ENCODE results near the gene UVRAG.
A peak's percentile ranks its signal among the peaks of the same experiment; 100 is the strongest.
"Not testable (repeated sequence)": the region's sequence is repeated elsewhere in the genome, so short reads cannot be mapped to it uniquely, and the experiment has no call there.

The UVRAG gene

DNA sequence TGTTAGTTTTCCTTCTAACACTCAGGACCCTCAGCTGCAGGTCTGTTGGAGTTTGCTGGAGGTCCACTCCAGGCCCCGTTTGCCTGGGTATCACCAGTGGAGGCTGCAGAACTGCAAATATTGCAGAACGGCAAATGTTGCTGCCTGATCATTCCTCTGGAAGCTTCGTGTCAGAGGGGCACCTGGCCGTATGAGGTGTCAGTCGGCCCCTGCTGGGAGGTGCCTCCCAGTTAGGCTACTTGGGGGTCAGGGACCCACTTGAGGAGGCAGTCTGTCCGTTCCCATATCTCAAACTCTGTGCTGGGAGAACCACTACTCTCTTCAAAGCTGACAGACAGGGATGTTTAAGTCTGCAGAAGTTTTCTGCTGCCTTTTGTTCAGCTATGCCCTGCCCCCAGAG, 164.1 kb downstream of the UVRAG start:
- not testable (repeated sequence) for DNase-seq

DNA sequence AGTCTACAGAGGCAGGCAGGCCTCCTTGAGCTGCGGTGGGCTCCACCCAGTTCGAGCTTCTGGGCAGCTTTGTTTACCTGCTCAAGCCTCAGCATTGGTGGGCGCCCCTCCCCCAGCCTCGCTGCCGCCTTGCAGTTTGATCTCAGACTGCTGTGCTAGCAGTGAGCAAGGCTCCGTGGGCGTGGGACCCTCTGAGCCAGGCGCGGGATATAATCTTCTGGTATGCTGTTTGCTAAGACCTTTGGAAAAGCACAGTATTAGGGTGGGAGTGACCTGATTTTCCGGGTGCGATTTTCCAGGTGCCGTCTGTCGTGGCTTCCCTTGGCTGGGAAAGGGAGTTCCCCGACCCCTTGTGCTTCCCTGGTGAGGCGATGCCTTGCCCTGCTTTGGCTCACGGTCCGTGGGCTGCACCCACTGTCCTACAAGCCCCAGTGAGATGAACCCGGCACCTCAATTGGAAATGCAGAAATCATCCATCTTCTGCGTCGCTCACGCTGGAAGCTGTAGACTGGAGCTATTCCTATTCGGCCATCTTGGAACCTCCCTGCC, 164.5 kb downstream of the UVRAG start:
- peak in 1 of 2 experiments; percentile 18 for DNase-seq

DNA sequence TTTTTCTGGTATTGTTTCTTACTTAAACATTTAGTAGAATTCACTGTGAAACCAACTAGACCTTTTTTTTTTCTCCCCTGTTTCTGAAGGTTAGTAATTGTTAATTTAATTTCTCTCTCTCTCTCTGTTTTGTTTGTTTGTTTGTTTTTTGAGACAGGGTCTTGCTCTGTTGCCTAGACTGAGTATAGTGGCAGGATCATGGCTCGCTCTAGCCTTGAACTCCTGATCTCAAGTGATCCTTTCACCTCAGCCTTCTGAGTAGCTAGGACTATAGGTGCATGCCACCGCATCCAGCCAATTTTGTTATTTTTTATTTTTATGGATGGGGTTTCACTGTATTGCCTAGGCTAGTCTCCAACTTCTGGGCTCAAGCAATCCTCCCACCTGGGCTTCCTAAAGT, 165.0 kb downstream of the UVRAG start:
- DNase-seq, result no peak

DNA sequence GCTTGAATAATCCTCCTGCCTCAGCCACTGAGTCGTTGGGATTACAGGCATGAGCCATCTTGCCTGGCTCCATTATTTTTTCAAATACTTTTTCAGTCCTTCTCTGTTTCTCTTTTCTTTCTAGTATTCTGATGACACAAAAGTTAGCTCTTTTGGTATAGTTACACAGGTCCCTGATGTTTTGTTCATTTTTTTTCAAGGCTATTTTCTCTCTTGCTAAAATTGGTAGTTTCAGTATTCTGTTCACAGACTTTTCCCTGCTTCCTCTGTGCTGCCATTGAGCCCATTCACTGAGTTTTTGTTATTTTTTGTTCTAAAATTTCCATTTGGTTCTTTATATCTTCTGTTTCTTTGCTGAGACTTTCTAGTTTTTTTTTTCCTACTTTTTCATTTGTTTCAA, 166.5 kb downstream of the UVRAG start:
- no peak for DNase-seq

DNA sequence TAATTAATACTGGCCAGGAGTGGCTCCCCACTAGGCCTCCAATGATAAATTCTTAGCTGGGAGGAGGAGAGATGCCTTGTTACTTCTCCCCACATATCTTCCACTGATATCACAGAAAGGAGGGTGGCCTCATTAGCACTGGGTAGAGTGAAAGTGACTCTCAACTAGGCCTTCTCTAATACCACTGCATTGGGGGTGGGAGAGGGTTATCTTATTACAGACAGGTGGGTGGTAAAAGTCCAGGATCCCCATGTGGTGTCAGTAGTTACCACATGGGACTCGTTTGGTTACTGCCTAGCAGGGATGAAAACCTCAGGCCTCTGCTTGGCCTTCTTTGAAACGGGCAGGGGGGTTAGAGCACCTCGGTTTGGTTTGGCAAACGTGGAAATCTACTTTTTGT, 167.3 kb downstream of the UVRAG start:
- no peak for DNase-seq

DNA sequence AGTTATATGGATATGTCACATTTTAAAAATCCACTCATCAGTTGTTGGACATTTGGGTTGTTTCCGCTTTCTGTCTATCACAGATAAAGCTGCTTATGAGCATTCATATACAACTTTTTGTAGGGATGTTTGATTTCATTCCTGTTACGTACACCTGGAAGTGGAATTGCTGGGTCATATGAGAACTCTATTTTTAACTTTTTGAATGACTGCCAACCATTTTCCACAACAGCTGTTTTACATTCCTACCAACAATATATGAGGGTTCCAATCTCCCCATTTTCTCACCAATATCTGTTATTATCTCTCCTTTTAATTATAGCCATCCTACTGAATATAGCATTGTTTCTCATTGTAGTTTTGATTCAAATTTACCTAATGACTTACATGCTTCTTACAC, 172.0 kb downstream of the UVRAG start:
- no peak for DNase-seq

DNA sequence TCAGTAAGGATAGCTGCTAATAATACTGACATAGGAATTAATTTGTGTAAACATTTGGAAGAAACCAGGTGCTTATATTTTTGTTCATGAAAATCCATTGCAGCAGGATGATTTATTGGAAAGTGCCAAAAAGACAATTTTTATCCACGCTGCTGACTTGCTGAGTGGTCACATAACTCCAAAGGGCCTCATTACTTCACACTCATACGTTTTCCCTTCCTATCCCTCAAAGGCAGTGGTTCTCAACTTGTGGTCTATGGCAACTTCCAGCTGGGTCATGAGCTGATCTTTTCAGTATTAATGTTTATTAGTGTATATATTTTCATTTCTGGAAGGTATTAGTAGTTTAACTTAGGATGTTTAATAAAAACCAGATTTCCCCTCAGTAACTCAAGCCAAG, 178.1 kb downstream of the UVRAG start:
- no peak for DNase-seq

DNA sequence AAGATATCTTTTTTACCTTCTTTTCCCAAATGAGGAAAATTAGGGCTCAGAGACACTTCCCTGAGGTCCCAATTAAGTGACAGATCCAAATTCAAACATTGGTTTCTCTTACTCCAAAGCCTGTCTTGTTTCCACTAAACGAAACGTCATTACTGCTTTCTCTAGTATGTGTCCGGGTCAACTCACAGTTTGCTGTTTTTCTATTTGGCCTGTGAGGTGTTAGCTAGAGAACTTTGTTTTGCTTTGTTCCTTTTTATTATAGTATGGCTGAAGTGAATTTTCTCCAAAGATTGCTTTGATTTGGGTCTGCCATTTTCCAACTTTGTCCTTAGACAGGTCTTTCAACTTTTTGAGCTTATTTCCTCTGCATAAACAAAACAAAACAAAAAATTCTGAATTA, 179.6 kb downstream of the UVRAG start:
- DNase-seq, result no peak

DNA sequence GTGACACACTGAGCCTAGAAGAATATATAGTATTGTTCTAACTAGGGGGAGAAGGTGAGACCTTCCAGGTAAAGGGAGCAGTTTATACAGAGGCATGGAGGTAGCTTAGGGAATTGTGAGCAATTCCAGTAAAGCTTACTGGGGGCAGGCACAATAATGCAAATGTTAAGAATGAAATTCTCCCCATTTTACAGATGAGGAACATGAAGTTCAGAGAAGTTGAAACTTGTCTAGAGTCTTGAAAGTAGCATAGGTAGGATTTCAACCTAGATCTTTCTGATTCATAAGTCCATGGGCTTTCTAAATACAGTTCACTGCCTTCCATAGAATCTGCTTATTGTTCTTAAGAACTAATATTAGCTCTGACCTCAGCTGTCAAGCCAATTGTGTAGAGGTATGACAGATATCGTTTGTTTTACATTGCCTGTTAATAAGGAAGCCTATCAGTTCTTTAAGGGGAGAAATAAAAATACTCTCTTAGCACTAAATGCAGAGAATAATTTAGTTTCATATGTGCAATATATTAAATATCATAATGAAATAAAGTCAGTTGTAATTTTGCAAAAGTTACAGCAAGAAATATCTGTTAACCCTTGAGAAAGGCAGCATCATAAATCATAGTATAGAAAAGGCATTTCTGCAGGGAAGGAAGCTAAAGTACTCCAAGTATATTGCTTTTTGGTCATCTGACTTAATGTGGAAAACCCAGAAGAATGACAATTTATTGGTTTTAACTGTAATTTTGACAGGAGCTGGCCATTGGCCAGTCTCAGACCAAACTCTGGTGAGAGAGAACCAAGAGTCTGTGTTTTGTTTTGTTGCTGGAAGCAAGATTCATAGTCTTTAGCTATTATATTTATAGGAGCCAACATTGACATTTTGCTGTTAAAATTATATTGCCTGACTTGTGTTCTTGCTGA, 181.8 kb downstream of the UVRAG start:
- DNase-seq, result no peak

DNA sequence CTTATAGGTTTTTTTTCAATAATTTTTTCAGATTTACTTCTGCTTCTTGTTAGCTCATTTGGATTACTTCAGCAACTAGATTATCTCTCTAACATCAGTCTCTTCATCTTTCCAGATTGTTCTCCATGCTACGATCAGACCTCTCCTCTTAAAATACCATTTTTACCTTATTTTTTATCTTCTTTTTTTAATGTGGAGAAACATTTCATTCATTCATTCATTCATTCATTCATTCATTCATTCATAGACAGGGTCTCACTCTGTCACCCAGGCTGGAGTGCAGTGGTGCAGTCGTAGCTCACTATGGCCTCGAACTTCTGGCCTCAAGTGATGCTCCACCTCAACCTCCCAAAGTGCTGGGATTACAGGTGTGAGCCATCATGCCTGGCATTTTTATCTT, 189.4 kb downstream of the UVRAG start:
- DNase-seq, result no peak

DNA sequence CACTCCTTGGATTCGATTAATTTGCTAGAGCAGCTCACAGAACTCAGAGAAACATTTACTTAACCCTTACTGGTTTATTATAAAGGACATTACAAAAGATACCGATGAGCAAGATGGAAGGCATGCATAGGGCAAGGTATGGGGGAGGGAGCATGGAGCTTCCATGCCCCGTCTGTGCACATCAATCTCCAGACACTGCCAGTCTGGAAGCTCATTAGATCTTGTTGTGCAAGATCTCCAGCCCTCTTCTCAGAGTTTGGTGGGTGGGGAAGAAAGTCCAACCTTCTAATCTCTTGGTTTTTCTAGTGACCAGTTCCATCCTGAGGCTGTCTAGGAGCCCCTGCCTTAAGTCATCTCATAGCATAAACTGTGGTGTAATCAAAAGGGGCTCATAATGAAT, 190.7 kb downstream of the UVRAG start:
- no peak for DNase-seq

DNA sequence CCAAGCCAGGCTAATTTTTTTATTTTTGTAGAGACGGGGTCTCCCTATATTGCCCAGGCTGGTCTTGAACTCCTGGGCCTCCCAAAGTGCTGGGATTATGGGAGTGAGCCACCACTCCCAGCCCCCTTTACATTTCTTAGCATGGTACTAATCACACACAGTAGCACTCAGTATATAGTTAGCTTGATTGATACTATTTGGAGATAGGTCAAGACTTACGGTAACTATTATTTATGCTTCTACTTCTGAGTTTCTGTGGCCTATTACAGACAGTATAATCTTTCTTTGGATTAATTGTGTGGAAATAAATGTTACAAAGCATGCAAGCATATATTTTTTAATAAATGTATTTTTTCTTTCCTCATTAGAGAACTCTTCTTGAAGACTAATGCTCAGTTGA, 192.2 kb downstream of the UVRAG start:
- DNase-seq, result no peak

DNA sequence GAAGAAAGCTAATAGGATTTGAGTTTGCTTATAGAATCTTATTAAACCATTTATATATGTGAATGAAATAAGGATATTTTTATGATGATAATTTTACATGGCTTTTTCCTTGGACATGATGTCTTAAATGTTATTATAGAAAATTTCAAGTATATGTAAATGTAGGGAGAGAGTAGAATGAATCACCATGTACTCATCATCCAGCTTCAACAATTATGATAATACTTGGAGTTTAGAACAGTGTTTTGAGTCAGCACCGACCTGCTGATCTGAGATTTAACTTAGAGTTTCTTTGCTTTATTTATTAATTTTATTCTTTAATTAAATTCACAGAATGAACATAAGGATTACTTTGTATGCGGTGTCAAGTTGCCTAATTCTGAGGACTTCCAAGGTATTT, 193.5 kb downstream of the UVRAG start:
- no peak for DNase-seq

DNA sequence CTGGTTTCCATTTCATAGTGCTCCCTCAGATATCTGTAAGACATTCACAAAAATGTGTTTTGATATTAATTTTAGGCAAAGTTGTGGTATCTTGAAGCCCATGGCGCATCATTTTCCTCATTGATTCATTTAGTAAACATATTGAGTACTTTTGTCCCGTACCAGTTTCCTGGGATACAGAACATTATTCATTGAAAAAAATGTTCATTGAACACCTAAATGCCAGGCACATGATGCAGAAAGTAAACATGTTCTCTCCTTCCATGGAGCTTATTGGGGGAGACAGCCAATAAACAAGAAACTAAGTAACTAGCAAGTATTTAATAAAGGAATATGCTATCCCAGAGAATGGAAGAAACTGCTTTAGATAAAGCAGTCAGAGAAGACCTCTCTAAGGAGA, 195.0 kb downstream of the UVRAG start:
- DNase-seq, result no peak

DNA sequence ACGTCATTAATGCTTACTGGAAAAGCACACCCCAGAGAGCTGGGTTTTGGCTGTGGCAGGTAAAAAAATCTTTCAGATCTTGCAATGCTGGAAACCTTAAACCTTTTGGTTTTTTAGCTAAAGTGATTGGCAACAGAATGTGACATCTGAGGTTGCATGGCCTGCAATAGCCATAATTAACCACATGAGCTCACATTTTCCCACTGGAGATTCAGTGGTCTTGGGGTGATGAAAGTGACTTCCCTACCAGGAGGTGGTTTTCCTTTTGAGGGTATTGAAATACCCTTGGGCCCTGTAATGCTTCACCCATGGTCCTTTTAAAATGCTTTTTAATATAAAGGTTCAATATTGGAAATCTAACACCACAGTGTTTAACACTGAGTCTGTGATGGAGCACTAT, 198.5 kb downstream of the UVRAG start:
- no peak for DNase-seq

DNA sequence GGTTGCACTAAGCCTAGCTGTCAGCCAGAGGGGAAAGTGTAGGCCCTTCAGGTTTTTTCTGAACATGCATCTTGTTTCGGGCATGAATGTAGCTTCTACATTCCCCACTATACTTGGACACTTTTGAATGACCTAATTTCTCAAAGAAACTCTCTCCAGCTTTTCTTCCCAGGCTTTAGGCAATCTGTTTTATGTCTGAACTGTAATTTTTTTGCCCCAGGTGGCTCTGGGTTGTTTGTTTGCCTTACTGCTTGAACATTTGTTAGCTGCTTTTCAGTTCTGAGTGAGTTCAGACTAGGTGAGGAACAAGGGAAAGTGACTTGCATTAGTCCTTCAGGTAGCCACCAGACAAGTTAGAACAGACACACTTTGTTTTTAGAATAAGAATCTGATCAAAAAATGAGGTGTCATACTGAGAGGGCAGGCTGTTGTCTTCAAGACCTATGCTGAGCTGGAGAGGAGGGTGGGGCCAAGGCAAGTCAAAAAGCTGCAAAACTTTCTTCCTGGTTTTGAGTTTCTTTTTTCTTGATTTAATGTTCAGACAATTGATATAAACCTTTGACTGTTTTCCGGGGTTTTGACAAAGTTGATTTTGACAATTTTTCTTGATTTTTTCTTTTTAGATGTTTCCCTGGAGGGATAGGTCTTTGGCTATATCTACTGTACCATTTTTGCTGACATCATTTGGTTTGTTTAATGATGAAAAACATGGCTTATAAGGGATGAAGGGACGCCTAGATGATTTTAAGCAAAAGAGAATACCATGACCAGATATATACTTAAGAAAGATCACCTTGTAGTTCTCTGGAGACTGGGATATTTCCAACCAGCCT, 208.4 kb downstream of the UVRAG start:
- DNase-seq, result no peak

DNA sequence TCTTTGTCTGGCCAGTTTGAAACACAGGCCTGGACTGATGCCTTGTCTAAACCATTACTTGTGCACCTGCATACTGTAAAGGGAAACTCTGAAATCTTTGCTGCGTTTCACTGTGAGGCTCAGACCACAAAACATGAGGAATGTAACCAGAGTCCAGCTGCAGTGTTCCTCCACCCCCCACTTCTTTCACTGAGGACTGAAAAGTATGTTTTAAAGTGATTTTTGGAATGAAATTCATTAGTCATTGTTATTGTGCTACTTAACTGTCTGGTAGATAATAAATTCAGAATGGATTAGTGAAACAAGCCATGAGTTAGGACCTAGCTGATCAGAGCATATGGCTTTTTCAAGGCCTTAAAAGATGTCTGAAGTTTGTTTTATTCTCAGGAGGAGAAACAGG, 210.1 kb downstream of the UVRAG start:
- no peak for DNase-seq

DNA sequence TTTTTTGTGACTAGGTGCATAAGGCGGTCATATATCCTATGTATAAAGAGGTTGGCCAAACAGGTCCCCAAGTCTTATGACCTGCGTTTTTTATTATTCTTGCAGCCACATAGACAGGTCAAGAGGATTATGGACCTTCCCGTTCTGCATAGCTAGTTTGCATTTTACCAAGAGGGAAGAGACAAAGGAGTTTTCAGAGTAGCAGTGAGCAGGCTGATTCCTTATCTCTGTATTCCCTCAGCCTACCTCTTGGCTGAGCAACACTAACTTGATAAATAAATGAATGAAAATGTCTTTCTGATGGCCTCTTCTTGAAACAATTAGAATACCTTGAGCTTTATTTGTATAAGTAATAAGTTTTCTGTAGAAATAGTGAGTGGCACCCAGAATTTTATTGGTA, 210.8 kb downstream of the UVRAG start:
- no peak for DNase-seq

DNA sequence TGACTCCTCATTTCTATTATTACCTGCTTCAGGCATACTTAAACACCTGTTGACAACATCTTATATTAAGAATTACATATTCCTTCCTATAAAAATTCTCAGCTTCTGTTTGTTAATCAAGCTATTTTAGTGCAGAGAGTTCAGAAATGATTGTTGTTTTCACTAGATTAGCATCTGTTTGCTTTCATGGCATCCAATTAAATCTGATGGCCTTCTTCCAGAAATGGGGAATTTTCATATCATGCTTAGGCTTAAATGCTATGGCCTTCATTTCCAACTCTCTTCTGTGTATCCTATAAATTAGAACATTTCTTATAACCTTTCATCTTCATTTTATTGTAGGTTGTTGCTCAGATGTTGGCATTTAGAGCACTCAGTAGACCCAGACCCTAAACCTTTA, 211.3 kb downstream of the UVRAG start:
- no peak for DNase-seq

DNA sequence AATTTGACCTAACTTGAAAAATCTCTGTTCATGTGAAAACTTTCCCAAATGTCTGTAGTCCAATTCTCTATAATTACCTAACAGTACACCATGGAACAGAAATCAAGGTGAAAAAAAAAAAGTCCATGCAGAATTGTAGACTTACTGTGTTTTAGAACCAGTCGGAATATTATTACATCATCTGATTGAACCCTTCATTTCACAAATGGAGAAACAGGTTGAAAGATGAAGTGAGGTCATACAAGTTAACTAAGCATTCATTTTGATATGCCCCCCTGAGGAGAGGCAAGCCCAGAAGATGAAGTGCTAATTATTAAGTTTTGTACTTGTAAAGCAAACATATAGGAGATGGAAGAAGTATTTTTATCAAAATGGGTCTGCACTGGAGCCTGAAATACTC, 211.9 kb downstream of the UVRAG start:
- DNase-seq, result no peak

DNA sequence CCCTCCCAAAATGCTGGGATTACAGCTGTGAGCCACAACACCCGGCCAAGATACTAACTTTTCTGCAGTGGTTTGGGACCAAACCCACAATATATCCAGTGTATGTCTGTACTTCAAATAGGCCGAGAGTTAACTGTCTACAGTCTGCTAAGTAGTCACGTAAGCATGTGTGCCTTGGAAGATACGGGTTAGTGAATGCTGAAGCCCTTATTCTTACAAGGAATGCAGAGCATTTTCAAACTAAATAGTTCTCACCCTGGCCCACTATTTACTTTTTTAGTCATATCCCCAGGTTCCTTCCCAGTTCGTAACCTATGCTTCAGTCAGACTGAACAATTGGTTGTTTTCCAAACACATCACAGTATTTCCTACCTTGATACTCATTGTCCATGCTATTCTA, 215.3 kb downstream of the UVRAG start:
- DNase-seq, result no peak

DNA sequence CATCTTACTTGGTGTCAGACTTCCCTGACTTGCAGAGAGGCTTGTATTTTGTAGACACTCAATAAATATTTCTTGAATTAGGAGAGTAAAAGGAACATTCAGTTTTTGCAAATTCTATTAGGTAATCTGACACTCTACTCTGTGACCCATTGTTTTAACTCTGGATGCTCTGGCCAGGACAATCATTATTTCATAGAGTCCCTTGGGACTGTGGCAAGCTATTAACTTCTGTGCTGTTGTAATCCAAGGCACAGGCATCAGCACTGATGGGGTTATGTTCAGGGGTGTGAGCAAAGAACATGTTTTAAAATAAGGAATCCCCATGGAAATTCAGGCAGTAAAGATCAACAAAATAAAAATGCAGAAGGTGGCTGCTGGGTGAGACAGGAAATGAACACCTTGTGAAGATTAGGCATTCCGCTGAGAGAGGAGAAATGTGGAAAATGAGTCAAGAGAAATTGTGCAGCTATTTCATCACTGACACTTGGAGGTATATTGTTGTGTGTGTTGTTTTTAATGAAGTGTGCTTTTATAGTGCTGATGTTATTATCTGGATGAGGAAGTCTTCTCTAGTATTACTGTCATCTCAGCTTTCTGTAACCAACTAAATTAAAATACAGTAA, 216.1 kb downstream of the UVRAG start:
- no peak for DNase-seq

DNA sequence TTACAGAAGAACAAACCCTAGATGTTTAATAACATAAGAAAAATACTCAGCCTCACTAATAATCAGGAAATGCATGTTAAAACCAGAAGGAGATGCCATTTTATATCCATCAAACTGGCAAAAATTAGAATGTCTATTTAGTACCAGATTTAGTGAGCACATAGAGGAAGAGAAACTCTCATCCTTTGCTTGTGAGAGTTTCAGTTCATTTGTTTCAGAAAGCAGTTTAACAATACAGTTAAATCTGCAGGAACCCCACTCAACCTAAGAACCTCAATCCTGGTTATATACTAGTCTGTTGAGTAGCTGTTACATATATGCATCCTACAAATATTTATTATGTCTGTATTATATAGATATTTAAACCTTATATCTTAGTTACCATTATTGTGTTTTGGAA, 218.7 kb downstream of the UVRAG start:
- no peak for DNase-seq

All from activated T-cell treated with anti-CD3 and anti-CD28 coated beads, Interleukin-2, amount 50 U/mL, for 48 hours (primary cell).